Measurements from ENCODE around the gene GAS2L2.

GRCh38 chr17:35763767-35764122, 10.7 kb upstream of the GAS2L2 start:
- TF ChIP-seq EZH2 (IDR thresholded peaks at IDR 0.05) (no peak), FOXP2 (optimal IDR thresholded peaks at IDR 0.05; ENCODE audit: control extremely low read depth, extremely low read length, insufficient read depth) (no peak), POLR2AphosphoS5 (IDR thresholded peaks at IDR 0.05; ENCODE audit: borderline replicate concordance, low read depth, low read length) (no peak)

All from SK-N-MC (cell line).